ENCODE measurements around the gene SLC9C2.
"Not testable (repeated sequence)": the region's sequence is repeated elsewhere in the genome, so short reads cannot be mapped to it uniquely, and the experiment has no call there.

SLC9C2 gene

GRCh38 chr1:173580071-173580470 is 22.8 kb downstream of the SLC9C2 start:
- no peak for DNase-seq (ENCODE audit: low read depth, low spot score)

- no peak for DNase-seq (ENCODE audit: low read depth, low spot score)
Observed at GRCh38 chr1:173573596-173573995, 29.3 kb downstream of the SLC9C2 start.

- no peak for DNase-seq (ENCODE audit: low read depth, low spot score)
Observed at GRCh38 chr1:173572201-173572873, 30.5 kb downstream of the SLC9C2 start.

- no peak for DNase-seq (ENCODE audit: low read depth, low spot score)
Observed at GRCh38 chr1:173570370-173571007, 32.4 kb downstream of the SLC9C2 start.

GRCh38 chr1:173568483-173568882 is 34.4 kb downstream of the SLC9C2 start:
- DNase-seq (ENCODE audit: low read depth, low spot score), result no peak

GRCh38 chr1:173563846-173564245 is 39.0 kb downstream of the SLC9C2 start:
- DNase-seq (ENCODE audit: low read depth, low spot score), result not testable (repeated sequence)

- no peak for DNase-seq (ENCODE audit: low read depth, low spot score)
Observed at GRCh38 chr1:173562813-173563212, 40.1 kb downstream of the SLC9C2 start.

- DNase-seq (ENCODE audit: low read depth, low spot score), result no peak
Observed at GRCh38 chr1:173561263-173561662, 41.6 kb downstream of the SLC9C2 start.

- DNase-seq (ENCODE audit: low read depth, low spot score), result no peak
Observed at GRCh38 chr1:173560285-173560880, 42.5 kb downstream of the SLC9C2 start.

- no peak for DNase-seq (ENCODE audit: low read depth, low spot score)
Observed at GRCh38 chr1:173555651-173556305, 47.1 kb downstream of the SLC9C2 start.

GRCh38 chr1:173554541-173555250 is 48.2 kb downstream of the SLC9C2 start:
- no peak for DNase-seq (ENCODE audit: low read depth, low spot score)

GRCh38 chr1:173554089-173554488 is 48.8 kb downstream of the SLC9C2 start:
- no peak for DNase-seq (ENCODE audit: low read depth, low spot score)

- no peak for DNase-seq (ENCODE audit: low read depth, low spot score)
Observed at GRCh38 chr1:173553312-173553711, 49.6 kb downstream of the SLC9C2 start.

- no peak for DNase-seq (ENCODE audit: low read depth, low spot score)
Observed at GRCh38 chr1:173551699-173552098, 51.2 kb downstream of the SLC9C2 start.

GRCh38 chr1:173549813-173550212 is 53.1 kb downstream of the SLC9C2 start:
- no peak for DNase-seq (ENCODE audit: low read depth, low spot score)

- DNase-seq (ENCODE audit: low read depth, low spot score), result no peak
Observed at GRCh38 chr1:173545688-173546087, 57.2 kb downstream of the SLC9C2 start.

GRCh38 chr1:173536223-173536622 is 66.6 kb downstream of the SLC9C2 start:
- no peak for DNase-seq (ENCODE audit: low read depth, low spot score)

GRCh38 chr1:173532237-173532636 is 70.6 kb downstream of the SLC9C2 start:
- no peak for DNase-seq (ENCODE audit: low read depth, low spot score)

GRCh38 chr1:173530795-173531693 is 71.8 kb downstream of the SLC9C2 start:
- no peak for DNase-seq (ENCODE audit: low read depth, low spot score)

- DNase-seq (ENCODE audit: low read depth, low spot score), result no peak
Observed at GRCh38 chr1:173529106-173529505, 73.8 kb downstream of the SLC9C2 start.

All from brain pericyte (primary cell).